ENCODE measurements around the gene VOPP1. TPM values are rescaled to one million over a fixed set of nuclear protein-coding genes. Genes with fewer than 3 reads are reported as not detected.

VOPP1 gene
- total RNA-seq, 1 donor from 2014 or later = 68.2 TPM

DNA sequence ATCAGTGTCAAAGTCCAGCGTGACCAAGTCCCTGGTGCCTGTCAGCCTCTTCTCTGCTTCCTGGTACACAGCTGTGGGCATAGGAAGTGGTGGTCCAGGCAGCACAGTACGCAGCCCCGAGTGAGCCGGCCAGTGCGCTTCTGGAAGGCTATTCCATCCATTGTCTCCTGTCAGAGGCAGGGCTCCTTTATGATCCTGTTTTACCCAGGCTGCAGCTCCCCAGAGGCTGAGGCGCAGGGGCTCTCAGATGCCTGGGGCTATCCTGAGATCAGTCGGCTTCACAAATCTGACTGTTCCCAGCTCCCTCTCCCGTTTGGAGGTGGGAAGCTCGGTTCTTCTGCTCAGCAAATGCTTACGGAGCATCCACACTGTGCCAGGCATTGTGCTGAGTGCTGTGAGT is 136.8 kb downstream of the VOPP1 start:
- DNase-seq (ENCODE audit: low spot score) = no peak

DNA sequence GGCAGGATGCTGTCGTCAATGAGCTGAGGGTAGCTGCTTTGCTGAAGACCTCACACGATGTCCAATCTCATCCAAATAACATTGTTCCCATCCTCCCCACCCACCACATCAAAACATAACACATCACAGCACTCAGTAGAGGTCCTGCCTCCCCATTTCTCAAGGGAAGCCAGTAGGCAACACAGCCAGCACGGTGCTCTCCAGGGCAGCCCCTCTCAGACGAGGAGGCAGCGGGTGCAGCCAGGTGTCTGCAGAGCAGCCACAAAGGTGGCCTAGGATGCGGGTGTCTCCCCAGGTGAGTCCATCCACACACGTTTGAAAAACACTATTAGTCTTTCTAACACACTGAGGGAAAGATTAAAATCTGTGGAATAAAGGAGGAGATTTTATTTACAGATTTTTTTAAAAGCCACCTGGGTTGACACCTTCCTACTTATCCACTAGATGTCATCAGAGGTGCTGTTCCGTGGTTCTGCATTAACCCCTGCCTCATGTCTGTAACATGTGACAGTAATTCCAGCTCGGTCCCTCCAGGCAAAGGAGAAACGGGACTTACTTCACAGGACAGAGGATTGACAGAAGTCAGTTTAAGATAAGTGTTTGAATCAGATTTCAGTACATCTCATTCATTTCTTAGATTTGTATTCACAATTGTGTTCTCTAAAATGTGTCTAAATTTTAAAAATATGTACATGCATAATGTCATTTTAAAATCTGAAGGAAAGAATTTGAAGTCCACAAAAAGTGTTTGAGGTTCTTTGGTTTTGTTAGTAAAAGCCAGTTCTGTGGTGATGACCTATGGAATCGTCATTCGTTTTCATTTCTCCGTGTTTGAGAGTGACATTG is 139.1 kb downstream of the VOPP1 start:
- DNase-seq (ENCODE audit: low spot score) = no peak

DNA sequence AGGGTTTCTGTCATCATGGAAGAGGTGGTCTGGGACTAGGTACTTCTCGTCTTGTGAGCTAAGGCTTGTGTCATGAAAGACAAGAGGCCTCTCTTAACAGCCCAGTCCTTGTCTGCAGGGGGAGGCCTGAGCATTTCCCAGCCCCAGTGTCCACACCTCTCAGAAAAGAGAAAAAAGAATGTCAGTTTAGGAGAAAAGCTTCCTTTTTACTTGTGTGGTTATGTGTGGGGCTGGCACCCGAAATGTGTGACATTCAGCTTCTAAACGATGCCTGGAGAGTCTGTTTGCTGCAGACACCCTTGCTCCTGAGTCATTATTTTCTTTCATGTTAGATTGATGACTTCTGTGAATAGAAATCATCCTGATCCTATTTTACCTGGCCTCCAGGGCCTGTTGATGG is 139.8 kb downstream of the VOPP1 start:
- DNase-seq (ENCODE audit: low spot score) = no peak

GRCh38 chr7:55431898-55432297 is 140.4 kb downstream of the VOPP1 start:
- DNase-seq (ENCODE audit: low spot score) = no peak

- no peak for DNase-seq (ENCODE audit: low spot score)
These were observed 142.3 kb downstream of the VOPP1 start for GRCh38 chr7:55429835-55430499.

- DNase-seq (ENCODE audit: low spot score) = no peak
These were observed 144.5 kb downstream of the VOPP1 start for GRCh38 chr7:55427800-55428199.

GRCh38 chr7:55427342-55427741 is 145.0 kb downstream of the VOPP1 start:
- DNase-seq (ENCODE audit: low spot score) = no peak

DNA sequence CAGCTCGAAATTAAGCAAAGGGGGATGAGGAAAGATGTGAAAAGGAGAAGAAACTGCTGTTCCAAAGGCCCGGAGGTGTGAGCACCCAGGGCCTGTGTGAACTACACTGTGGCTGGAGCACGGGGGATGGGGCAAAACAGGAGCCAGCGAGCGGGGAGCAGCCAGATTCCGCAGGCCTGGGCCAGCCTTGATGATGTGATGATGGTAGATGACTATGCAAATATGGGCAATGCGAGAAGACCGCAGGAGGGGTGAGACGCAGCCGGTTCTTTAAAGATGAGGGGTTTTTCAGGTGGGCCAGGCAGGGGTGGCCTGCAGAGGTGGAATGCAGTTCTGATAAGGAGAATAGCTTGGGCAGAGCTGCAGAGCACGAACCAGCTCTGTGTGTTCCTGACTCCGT is 145.6 kb downstream of the VOPP1 start:
- DNase-seq (ENCODE audit: low spot score) = no peak

GRCh38 chr7:55425141-55425752 is 147.1 kb downstream of the VOPP1 start:
- DNase-seq (ENCODE audit: low spot score) = no peak

DNA sequence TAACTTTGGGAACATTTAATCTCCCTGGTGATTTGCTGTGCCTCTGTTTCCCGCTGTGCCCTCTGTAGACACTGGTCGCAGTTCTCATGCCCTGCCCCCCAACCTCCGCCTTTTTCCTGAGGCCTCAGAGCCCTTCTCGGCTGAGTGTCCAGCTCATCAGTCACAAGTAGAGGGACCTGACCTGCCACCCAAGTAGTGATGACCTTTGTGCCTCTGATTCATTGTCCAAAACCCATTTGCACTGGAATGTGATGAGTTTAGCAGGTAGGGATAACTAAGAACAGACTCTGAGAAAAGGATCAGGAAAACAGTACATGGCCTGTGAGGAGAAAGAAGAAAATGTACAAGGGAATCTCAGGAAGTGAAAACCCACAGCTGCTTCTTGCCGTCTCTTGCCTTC is 148.4 kb downstream of the VOPP1 start:
- DNase-seq (ENCODE audit: low spot score) = no peak

DNA sequence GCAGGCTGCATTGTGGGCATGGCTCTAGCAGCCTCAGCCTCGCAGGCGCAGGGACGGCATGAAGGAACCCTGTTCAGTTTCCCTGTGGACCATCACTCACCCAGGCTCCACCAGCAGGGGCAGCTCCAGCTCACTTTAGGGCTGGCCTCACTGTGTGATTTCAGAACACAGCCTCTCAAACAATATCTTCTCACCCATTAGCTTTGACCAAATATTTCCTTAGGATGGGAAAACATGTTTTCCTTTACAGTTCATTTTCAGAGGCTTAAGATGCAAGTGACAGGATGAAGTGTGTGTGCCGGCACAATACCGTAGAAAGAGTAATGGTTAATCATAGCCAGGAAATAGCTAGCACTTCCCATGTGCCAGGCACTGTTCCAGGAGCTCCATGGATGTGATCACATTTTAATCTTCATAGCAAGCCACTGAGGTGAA is 149.0 kb downstream of the VOPP1 start:
- DNase-seq (ENCODE audit: low spot score) = no peak

Other genes with a start within 250 kb of the VOPP1 start
- 10.9 TPM for gene LANCL2, start 207.2 kb downstream of the VOPP1 start, total RNA-seq